ENCODE data around the gene AHRR.
"Not testable (repeated sequence)": the region's sequence is repeated elsewhere in the genome, so short reads cannot be mapped to it uniquely, and the experiment has no call there.

AHRR gene

GRCh38 chr5:380701-381309, 59.3 kb downstream of the AHRR start:
- no peak for DNase-seq

- no peak for DNase-seq
Observed at GRCh38 chr5:383066-383465, 61.6 kb downstream of the AHRR start.

GRCh38 chr5:383621-384020, 62.1 kb downstream of the AHRR start:
- no peak for DNase-seq

- DNase-seq: not testable (repeated sequence)
Observed at GRCh38 chr5:384576-384975, 63.1 kb downstream of the AHRR start.

- no peak for DNase-seq
Observed at GRCh38 chr5:385321-385720, 63.8 kb downstream of the AHRR start.

GRCh38 chr5:386432-387341, 65.2 kb downstream of the AHRR start:
- no peak for DNase-seq

GRCh38 chr5:387491-388265, 66.2 kb downstream of the AHRR start:
- no peak for DNase-seq

GRCh38 chr5:388266-389196, 67.0 kb downstream of the AHRR start:
- DNase-seq: no peak

GRCh38 chr5:389197-389821, 67.8 kb downstream of the AHRR start:
- no peak for DNase-seq

- no peak for DNase-seq
Observed at GRCh38 chr5:389891-390622, 68.5 kb downstream of the AHRR start.

- no peak for DNase-seq
Observed at GRCh38 chr5:390623-391491, 69.3 kb downstream of the AHRR start.

GRCh38 chr5:392431-392988, 71.0 kb downstream of the AHRR start:
- no peak for DNase-seq

GRCh38 chr5:393846-394275, 72.3 kb downstream of the AHRR start:
- DNase-seq: no peak

- no peak for DNase-seq
Observed at GRCh38 chr5:394671-395155, 73.2 kb downstream of the AHRR start.

- DNase-seq: no peak
Observed at GRCh38 chr5:395156-395920, 73.8 kb downstream of the AHRR start.

- DNase-seq: no peak
Observed at GRCh38 chr5:395921-396530, 74.5 kb downstream of the AHRR start.

GRCh38 chr5:396531-396961, 75.0 kb downstream of the AHRR start:
- no peak for DNase-seq

- DNase-seq: not testable (repeated sequence)
Observed at GRCh38 chr5:398141-398474, 76.6 kb downstream of the AHRR start.
